GM23338 (cell line): Measurements from ENCODE around the gene TIMM13. TPM values are rescaled to one million over a fixed set of nuclear protein-coding genes. Genes with fewer than 3 reads are reported as not detected.

ENCODE experiments used
- ATAC-seq: fragments of 200-7000 bp; cut with Tn5 transposase; 3 replicates; pipeline ENCODE4 v1.9.1; 2020
- DNase-seq: peaks from one replicate; pipeline ENCODE4 v3.0.0-alpha.2; 2015; ENCODE audit warnings: low spot score
- H2AFZ ChIP-seq: fragments of 200-600 bp; sonication (generic); 2 replicates; pipeline ENCODE4 v1.8.0; 2016; ENCODE audit warnings: antibody characterized with exemption, mild to moderate bottlenecking, moderate library complexity
- H3F3A ChIP-seq: fragments of 200-600 bp; sonication (generic); replicated peaks from 2 replicates; pipeline ENCODE4 v1.8.0; 2017; ENCODE audit warnings: antibody characterized with exemption, mixed run types, low read depth
- H3K27ac ChIP-seq: fragments of 200-600 bp; sonication (generic); 2 replicates; pipeline ENCODE4 v1.6.1; 2016; ENCODE audit warnings: low read depth
- H3K27me3 ChIP-seq: fragments of 200-600 bp; sonication (generic); 2 replicates; pipeline ENCODE4 v1.8.0; 2016; ENCODE audit warnings: mild to moderate bottlenecking, mixed run types, moderate library complexity; ENCODE audit not compliant: insufficient read depth
- H3K36me3 ChIP-seq: fragments of 200-600 bp; sonication (generic); 2 replicates; pipeline ENCODE4 v1.8.0; 2016; ENCODE audit warnings: mild to moderate bottlenecking; ENCODE audit not compliant: insufficient read depth
- H3K4me1 ChIP-seq: fragments of 200-600 bp; sonication (generic); 2 replicates; pipeline ENCODE4 v1.8.0; 2016; ENCODE audit warnings: mild to moderate bottlenecking, moderate library complexity; ENCODE audit not compliant: insufficient read depth
- H3K4me2 ChIP-seq: fragments of 200-600 bp; sonication (generic); 2 replicates; pipeline ENCODE4 v1.7.1; 2017; ENCODE audit warnings: mixed run types
- H3K4me3 ChIP-seq: fragments of 200-600 bp; sonication (generic); 2 replicates; pipeline ENCODE4 v1.6.1; 2016; ENCODE audit warnings: mixed run types
- H3K79me2 ChIP-seq: fragments of 200-600 bp; sonication (generic); replicated peaks from 2 replicates; pipeline ENCODE4 v1.8.0; 2017; ENCODE audit warnings: mild to moderate bottlenecking; ENCODE audit not compliant: insufficient read depth
- H3K9me2 ChIP-seq: fragments of 200-600 bp; sonication (generic); 2 replicates; pipeline ENCODE4 v1.8.0; 2017; ENCODE audit not compliant: insufficient read depth
- H4K20me1 ChIP-seq: fragments of 200-600 bp; sonication (generic); replicated peaks from 2 replicates; pipeline ENCODE4 v1.8.0; 2017; ENCODE audit warnings: mild to moderate bottlenecking; ENCODE audit not compliant: insufficient read depth
- H3K27ac Mint-ChIP-seq: 2 replicates; pipeline ENCODE4 v1.8.0; 2020; ENCODE audit warnings: inconsistent platforms, mild to moderate bottlenecking, moderate library complexity, mixed read lengths
- H3K27me3 Mint-ChIP-seq: 3 replicates; pipeline ENCODE4 v1.8.0; 2022; ENCODE audit warnings: low read depth, mild to moderate bottlenecking, moderate library complexity, mixed read lengths, inconsistent platforms; ENCODE audit not compliant: insufficient read depth, poor library complexity
- H3K36me3 Mint-ChIP-seq: 3 replicates; pipeline ENCODE4 v1.8.0; 2021; ENCODE audit warnings: low read depth, mild to moderate bottlenecking, inconsistent platforms, moderate library complexity, mixed read lengths
- H3K4me1 Mint-ChIP-seq: 3 replicates; pipeline ENCODE4 v1.8.0; 2020; ENCODE audit warnings: mild to moderate bottlenecking, inconsistent platforms, mixed read lengths
- H3K4me3 Mint-ChIP-seq: 3 replicates; pipeline ENCODE4 v1.8.0; 2021; ENCODE audit warnings: moderate library complexity, mild to moderate bottlenecking, inconsistent platforms, mixed read lengths
- H3K9me3 Mint-ChIP-seq: 3 replicates; pipeline ENCODE4 v1.8.0; 2020; ENCODE audit warnings: moderate library complexity, mild to moderate bottlenecking, inconsistent platforms, mixed read lengths
- CREB1 ChIP-seq: fragments of 250-450 bp; sonication (Bioruptor Pico); IDR thresholded peaks from 2 replicates; pipeline ENCODE4 v1.5.0; 2020; ENCODE audit warnings: low read depth, mild to moderate bottlenecking, moderate library complexity
- CTCF ChIP-seq, 2 experiments: fragments of 200-600 bp in 1 of 2; sonication (generic) in 1 of 2; conservative IDR thresholded peaks; 2 replicates each; pipeline versions ENCODE4 v1.5.1 to v1.6.1; 2016 to 2017; ENCODE audit warnings: antibody characterized with exemption in 2 of 2, low read depth in 2 of 2, mild to moderate bottlenecking in 2 of 2, moderate library complexity in 1 of 2
- EZH2 ChIP-seq: fragments of 200-600 bp; sonication (generic); IDR thresholded peaks from one replicate; pipeline ENCODE4 v1.8.0; 2017; ENCODE audit warnings: antibody characterized with exemption, mild to moderate bottlenecking, low read depth; ENCODE audit not compliant: unreplicated experiment
- EZH2phosphoT487 ChIP-seq: fragments of 200-600 bp; sonication (generic); IDR thresholded peaks from one replicate; pipeline ENCODE4 v1.8.1; 2018; ENCODE audit warnings: antibody characterized with exemption; ENCODE audit not compliant: unreplicated experiment
- JUNB ChIP-seq: IDR thresholded peaks from one replicate; pipeline ENCODE4 v1.6.1; 2016; ENCODE audit warnings: antibody characterized with exemption; ENCODE audit not compliant: unreplicated experiment
- NANOG ChIP-seq: IDR thresholded peaks from 2 replicates; pipeline ENCODE4 v1.6.1; 2016; ENCODE audit warnings: antibody characterized with exemption, borderline replicate concordance
- POLR2AphosphoS5 ChIP-seq: IDR thresholded peaks from 2 replicates; pipeline ENCODE4 v1.6.1; 2016; ENCODE audit warnings: antibody characterized with exemption, low read depth
- STAT1 ChIP-seq: IDR thresholded peaks from one replicate; pipeline ENCODE4 v1.6.1; 2016; ENCODE audit warnings: antibody characterized with exemption; ENCODE audit not compliant: unreplicated experiment
- ZNF114 ChIP-seq: fragments of 250-450 bp; sonication (Bioruptor Pico); IDR thresholded peaks from 2 replicates; pipeline ENCODE4 v1.5.0; 2020; ENCODE audit warnings: mild to moderate bottlenecking, moderate library complexity
- ZNF331 ChIP-seq: fragments of 250-450 bp; sonication (Bioruptor Pico); IDR thresholded peaks from 2 replicates; pipeline ENCODE4 v1.5.0; 2020; ENCODE audit warnings: low read depth, mild to moderate bottlenecking, moderate library complexity
- polyA plus RNA-seq: library from polyadenylated mRNA; unstranded; fragments of >200 nt; fragmentation: Nextera tagmentation; extraction: Ambion mirVana; gene quantifications from 2 replicates; pipeline ENCODE4 v1.2.1, GENCODE V29; 2016
- total RNA-seq: library from RNA; depleted of rRNA; stranded (reverse); fragments of >200 nt; shearing (Covaris generic); gene quantifications from 2 replicates; pipeline ENCODE4 v1.2.3, GENCODE V29; 2014
- TF ChIP-seq, protein P1 (sequence below): fragments of 250-450 bp; sonication (Bioruptor Pico); IDR thresholded peaks from 2 replicates; pipeline ENCODE4 v1.5.0; 2020; ENCODE audit warnings: mild to moderate bottlenecking, moderate library complexity
- TF ChIP-seq, protein P2 (sequence below): IDR thresholded peaks from 2 replicates; pipeline ENCODE4 v1.6.1; 2016; ENCODE audit warnings: antibody characterized with exemption

Gene TIMM13
- total and polyA plus RNA-seq, 2 experiments from 2014 or later: 140 to 347 TPM

DNA sequence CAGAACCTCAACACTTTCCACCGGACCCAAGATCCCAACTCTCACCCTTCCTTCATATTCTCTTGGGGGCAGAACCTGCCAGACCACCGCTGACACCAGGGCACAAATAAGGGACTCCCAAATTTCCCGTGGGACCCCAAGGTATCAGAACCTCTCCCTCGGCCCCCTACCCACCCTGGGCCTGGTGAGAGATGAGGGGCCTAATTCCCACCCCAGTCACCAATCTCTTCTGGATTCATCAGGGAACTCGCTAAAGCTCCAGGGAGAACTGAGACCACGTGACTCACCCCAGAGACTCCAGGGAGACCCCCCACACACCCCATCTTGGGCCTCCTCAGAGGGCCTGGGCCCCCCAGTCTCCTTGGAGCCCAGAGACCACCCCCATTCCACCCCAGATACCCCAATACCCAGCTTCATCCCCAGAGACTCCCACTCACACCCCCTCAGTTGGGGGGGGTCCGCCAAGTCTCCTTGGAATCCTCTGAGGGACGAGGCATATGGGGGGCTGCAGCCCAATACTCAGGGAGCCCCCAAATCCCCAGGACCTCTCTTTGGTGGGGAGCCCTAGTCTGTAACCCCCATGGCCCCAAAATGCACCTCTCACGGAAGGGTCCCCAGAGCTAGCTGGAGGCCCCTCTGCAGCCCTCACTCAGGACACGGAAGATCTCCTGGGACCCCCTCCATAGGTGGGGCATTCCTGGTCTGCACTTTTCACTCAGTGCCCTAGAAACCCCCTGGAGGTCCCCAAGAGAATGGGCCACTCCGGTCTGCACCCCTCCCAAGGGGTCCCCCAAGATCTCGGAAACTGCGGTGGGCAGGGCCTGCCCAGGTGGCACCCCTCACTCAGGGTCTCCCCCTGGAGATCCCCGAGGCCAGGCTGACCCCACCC is 27.8 kb upstream of the TIMM13 start:
- H3K36me3 ChIP-seq: no peaks in the 10 kb centered on the region
- H2AFZ ChIP-seq: no peak overlapping the region
- Mint-ChIP-seq H3K4me1 (peaks cover 30% of the 10 kb centered on the region), H3K27me3 (peaks cover 11% of the 10 kb centered on the region), H3K27ac (peak overlapping the region; percentile 89), H3K36me3 (peaks cover 4% of the 10 kb centered on the region), H3K4me3 (peak overlapping the region; percentile 85), H3K9me3 (no peaks in the 10 kb centered on the region)
- peaks cover 16% of the 10 kb centered on the region for H4K20me1 ChIP-seq
- H3F3A ChIP-seq: peaks cover 5% of the 10 kb centered on the region; the same call in 1 of the 2 replicates
- TF ChIP-seq, protein P1, sequence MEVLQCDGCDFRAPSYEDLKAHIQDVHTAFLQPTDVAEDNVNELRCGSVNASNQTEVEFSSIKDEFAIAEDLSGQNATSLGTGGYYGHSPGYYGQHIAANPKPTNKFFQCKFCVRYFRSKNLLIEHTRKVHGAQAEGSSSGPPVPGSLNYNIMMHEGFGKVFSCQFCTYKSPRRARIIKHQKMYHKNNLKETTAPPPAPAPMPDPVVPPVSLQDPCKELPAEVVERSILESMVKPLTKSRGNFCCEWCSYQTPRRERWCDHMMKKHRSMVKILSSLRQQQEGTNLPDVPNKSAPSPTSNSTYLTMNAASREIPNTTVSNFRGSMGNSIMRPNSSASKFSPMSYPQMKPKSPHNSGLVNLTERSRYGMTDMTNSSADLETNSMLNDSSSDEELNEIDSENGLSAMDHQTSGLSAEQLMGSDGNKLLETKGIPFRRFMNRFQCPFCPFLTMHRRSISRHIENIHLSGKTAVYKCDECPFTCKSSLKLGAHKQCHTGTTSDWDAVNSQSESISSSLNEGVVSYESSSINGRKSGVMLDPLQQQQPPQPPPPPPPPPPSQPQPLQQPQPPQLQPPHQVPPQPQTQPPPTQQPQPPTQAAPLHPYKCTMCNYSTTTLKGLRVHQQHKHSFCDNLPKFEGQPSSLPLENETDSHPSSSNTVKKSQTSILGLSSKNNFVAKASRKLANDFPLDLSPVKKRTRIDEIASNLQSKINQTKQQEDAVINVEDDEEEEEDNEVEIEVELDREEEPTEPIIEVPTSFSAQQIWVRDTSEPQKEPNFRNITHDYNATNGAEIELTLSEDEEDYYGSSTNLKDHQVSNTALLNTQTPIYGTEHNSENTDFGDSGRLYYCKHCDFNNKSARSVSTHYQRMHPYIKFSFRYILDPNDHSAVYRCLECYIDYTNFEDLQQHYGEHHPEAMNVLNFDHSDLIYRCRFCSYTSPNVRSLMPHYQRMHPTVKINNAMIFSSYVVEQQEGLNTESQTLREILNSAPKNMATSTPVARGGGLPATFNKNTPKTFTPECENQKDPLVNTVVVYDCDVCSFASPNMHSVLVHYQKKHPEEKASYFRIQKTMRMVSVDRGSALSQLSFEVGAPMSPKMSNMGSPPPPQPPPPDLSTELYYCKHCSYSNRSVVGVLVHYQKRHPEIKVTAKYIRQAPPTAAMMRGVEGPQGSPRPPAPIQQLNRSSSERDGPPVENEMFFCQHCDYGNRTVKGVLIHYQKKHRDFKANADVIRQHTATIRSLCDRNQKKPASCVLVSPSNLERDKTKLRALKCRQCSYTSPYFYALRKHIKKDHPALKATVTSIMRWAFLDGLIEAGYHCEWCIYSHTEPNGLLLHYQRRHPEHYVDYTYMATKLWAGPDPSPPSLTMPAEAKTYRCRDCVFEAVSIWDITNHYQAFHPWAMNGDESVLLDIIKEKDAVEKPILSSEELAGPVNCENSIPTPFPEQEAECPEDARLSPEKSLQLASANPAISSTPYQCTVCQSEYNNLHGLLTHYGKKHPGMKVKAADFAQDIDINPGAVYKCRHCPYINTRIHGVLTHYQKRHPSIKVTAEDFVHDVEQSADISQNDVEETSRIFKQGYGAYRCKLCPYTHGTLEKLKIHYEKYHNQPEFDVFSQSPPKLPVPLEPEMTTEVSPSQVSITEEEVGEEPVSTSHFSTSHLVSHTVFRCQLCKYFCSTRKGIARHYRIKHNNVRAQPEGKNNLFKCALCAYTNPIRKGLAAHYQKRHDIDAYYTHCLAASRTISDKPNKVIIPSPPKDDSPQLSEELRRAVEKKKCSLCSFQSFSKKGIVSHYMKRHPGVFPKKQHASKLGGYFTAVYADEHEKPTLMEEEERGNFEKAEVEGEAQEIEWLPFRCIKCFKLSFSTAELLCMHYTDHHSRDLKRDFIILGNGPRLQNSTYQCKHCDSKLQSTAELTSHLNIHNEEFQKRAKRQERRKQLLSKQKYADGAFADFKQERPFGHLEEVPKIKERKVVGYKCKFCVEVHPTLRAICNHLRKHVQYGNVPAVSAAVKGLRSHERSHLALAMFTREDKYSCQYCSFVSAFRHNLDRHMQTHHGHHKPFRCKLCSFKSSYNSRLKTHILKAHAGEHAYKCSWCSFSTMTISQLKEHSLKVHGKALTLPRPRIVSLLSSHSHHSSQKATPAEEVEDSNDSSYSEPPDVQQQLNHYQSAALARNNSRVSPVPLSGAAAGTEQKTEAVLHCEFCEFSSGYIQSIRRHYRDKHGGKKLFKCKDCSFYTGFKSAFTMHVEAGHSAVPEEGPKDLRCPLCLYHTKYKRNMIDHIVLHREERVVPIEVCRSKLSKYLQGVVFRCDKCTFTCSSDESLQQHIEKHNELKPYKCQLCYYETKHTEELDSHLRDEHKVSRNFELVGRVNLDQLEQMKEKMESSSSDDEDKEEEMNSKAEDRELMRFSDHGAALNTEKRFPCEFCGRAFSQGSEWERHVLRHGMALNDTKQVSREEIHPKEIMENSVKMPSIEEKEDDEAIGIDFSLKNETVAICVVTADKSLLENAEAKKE (CRISPR knock-in tag): no peak
- TF ChIP-seq EZH2: no peak
- TF ChIP-seq NANOG: no peak
- no peak for TF ChIP-seq JUNB
- TF ChIP-seq EZH2phosphoT487: no peak
- no peak for TF ChIP-seq CTCF (conservative IDR thresholded peaks at IDR 0.05; ENCODE audit: low read depth in 2 of 2)
- no peak for TF ChIP-seq ZNF331 (CRISPR knock-in tag)
- TF ChIP-seq STAT1: no peak
- TF ChIP-seq CREB1 (CRISPR knock-in tag): no peak
- TF ChIP-seq ZNF114 (CRISPR knock-in tag): no peak
- TF ChIP-seq POLR2AphosphoS5: no peak
- TF ChIP-seq, protein P2, sequence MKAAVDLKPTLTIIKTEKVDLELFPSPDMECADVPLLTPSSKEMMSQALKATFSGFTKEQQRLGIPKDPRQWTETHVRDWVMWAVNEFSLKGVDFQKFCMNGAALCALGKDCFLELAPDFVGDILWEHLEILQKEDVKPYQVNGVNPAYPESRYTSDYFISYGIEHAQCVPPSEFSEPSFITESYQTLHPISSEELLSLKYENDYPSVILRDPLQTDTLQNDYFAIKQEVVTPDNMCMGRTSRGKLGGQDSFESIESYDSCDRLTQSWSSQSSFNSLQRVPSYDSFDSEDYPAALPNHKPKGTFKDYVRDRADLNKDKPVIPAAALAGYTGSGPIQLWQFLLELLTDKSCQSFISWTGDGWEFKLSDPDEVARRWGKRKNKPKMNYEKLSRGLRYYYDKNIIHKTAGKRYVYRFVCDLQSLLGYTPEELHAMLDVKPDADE: no peak
- no peak overlapping the region for H3K27ac ChIP-seq
- H3K9me2 ChIP-seq: no peaks in the 10 kb centered on the region
- peak overlapping the region; percentile 91 for H3K4me3 ChIP-seq
- ATAC-seq: no peak
- no peak for DNase-seq
- no peaks in the 10 kb centered on the region for H3K27me3 ChIP-seq
- H3K4me1 ChIP-seq: peaks cover 15% of the 10 kb centered on the region
- peak overlapping the region; percentile 86 for H3K4me2 ChIP-seq
- peaks cover 63% of the 10 kb centered on the region for H3K79me2 ChIP-seq
